Stomach (tissue), 4 donors: ENCODE measurements around the gene IL23A.

Experiments
- CTCF ChIP-seq, 7 experiments: fragments of 450-650 bp in 4 of 7; fragments of 200-600 bp in 3 of 7; sonication (generic) in 3 of 7; IDR thresholded peaks; one replicate each; pipeline ENCODE4 v1.5.1; 2016 to 2019; ENCODE audit warnings: antibody characterized with exemption in 7 of 7, control low read depth in 2 of 7, mild to moderate bottlenecking in 1 of 7
- POLR2A ChIP-seq, 4 donors: fragments of 450-650 bp; IDR thresholded peaks; one replicate each; pipeline ENCODE4 v1.6.1; 2016; ENCODE audit warnings: antibody characterized with exemption in 4 of 4, control low read depth in 2 of 4, mild to moderate bottlenecking in 1 of 4, moderate library complexity in 1 of 4

- TF ChIP-seq CTCF (IDR thresholded peaks at IDR 0.05), result no peak
- TF ChIP-seq POLR2A (IDR thresholded peaks at IDR 0.05), result no peak
These were observed 39.3 kb upstream of the IL23A start for GRCh38 chr12:56299308-56299852.
